Posterior vena cava (tissue), 2 donors: ENCODE data around the gene METTL25. TPM values are rescaled to one million over a fixed set of nuclear protein-coding genes. Genes with fewer than 3 reads are reported as not detected.
"Not testable (repeated sequence)": the region's sequence is repeated elsewhere in the genome, so short reads cannot be mapped to it uniquely, and the experiment has no call there.

Experiments used
- DNase-seq: peaks from one replicate; pipeline ENCODE4 v3.0.0-alpha.2; 2020; ENCODE audit warnings: low spot score
- intact Hi-C, 2 donors: fragments of 100-400 bp; cut with DNase I; formaldehyde crosslinking; loops; one replicate each; pipeline versions ENCODE4 v1.14.1 to v1.14.2; 2022 to 2023
- long read RNA-seq, 2 donors: library from polyadenylated mRNA; unstranded; transcript quantifications; one replicate each; pipeline ENCODE4 v2.0.0, GENCODE V29; 2020 to 2021
- total RNA-seq, 2 donors: library from RNA; stranded (reverse); fragmentation: NEBNext Ultra II Directional; extraction: Animal tissue kit (Norgen Biotek cat#: 25700); gene quantifications; one replicate each; pipeline ENCODE4 v1.2.1, GENCODE V29; 2021
- donor health status: DM: yes; HTN: yes; CAD: no.
- donor health status: DM: yes; HTN: yes; CAD: no.

Gene METTL25
- 10 to 100 TPM; 15.1 to 15.9 TPM for total RNA-seq
- long read RNA-seq, donor 1, partial matches to known transcripts: 0 of 6 reads
- long read RNA-seq, donor 1, other reads (novel, unspliced or antisense): 4 of 6 reads
- long read RNA-seq, donor 2, transcript METTL25-201 (12 exons, 2,093 nt): major isoform, 5 of 11 reads
- long read RNA-seq, donor 2, partial matches to known transcripts: 0 of 11 reads
- long read RNA-seq, donor 2, other reads (novel, unspliced or antisense): 4 of 11 reads

DNA sequence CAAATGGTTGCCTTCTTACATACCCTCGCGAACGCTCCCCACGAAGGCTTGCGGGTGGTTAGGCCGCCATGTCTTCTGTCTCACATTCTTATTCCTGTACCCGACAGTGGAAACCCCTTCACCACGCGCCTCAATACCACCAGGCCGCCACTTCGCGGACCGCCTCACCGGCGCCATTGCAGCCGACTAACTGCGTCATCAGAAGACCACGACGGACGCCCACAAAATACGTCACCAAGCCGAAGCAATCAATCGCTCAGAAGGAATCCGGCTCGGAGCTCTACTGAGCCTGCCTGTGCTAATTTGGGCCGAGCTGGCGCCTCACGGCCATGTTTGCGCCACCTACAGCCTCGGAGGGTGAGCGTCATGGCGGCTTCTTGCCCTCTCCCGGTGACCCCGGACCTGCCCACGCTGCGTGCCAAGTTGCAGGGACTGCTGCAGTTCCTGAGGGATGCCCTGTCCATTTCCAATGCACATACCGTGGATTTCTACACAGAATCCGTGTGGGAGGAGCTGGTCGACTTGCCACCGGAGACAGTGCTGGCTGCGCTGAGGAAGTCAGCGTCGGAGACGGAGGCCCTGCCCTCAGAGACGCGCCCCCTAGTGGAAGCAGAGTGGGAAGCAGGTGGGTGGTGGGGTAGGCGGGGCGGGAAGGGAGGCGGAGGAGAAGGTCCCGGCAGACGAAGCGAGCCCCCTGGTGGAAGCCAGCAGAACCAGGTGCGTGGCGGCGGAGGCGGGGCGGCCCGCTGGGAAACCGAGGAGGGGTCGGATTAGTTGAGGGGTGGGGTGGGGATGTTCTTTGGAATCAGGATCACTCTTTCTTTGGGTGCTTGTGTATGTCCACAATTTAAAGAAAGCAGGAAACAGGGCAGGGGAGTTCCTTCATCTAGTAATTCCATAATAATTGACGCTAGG is at the start of gene METTL25, which contains the start of gene CCDC59:
METTL25 (plus strand) TSS at position 330 of the 915 bp plus-strand sequence; CDS start at position 367, 37 bp downstream.
CCDC59 (minus strand) TSS at position 188 of the 915 bp plus-strand sequence; CDS start at position 177, 11 bp downstream.
- intact Hi-C loops: loop anchor here in 1 of 2 donors (10.0 kb wide), 1 partner anchor 604 kb away; the partner anchor contains the start of gene PPFIA2

DNA sequence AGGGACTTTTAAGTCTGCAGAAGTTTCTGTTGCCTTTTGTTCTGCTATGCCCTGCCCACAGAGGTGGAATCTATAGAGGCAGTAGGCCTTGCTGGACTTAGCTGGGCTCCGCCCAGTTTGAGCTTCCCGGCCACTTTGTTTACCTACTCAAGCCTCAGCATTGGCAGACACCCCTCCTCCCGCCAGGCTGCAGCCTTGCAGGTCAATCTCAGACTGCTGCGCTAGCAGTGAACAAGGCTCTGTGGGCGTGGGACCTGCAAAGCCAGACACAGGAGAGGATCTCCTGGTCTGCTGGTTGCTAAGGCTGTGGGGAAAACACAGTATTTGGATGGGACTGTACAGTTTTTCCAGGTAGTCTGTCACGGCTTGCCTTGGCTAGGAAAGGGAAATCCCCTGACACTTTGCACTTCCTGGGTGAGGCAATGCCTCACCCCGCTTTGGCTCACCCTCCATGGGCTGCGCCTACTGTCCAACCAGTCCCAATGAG is 43.9 kb upstream of the METTL25 start:
- DNase-seq: peak; percentile 57
- intact Hi-C loops: no loop called here

More for the DNA sequence above, at the start of gene METTL25, which contains the start of gene CCDC59:
- DNase-seq: peak; percentile 98

DNA sequence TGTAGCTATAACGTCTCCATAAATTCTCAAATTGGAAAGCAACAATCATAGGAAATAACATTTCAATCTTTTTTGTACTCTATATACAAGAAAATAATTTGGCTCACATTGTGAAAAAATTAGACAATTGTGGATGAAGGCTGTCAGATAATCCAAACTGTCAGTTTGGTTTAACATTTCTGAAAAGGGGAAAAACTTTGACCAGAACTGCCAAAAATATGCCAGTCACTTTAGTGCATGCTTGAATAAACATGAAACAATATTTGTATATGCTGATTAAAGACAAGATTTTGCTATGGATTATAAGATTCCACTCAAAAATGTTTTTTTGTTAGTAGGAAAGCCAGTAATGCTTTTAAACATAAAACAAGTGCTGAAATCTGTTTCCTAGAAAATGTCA is 39.1 kb upstream of the METTL25 start:
- intact Hi-C loops: no loop called here

DNA sequence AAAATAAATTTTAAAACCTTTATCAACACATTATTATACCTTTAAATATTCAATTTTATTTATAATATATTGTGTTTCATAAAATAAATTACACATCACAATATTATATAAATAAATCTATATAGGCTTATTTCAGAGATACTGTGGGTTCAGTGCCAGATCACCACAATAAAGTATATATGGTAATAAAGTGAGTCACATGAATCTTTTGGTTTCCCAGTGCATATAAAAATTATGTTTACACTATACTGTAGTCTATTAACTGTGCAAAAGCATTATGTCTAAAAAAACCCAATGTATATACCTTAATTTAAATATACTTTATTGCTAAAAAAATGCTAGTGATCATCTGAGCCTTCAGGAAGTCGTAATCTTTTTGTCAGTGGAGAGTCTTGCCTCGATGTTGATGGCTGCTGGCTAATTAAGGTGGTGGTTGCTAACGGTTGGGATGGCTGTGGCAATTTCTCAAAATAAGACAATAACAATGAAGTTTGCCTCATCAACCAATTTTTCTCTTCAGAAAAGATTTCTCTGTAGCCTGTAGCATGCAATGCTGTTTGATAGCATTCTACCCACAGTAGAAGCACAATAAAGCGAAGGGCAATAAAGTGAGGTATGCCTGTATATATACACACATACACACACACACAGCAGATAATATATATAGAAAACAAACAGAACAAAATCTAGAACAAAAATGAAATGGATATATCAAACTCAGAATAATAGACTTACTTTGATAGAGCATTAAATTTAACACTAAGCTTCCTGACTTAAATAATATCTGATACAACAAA is 32.6 kb upstream of the METTL25 start:
- DNase-seq: no peak
- intact Hi-C loops: no loop called here

More for the DNA sequence above, 39.1 kb upstream of the METTL25 start:
- DNase-seq: no peak

- DNase-seq: no peak
- intact Hi-C loops: no loop called here
Measured at GRCh38 chr12:82326905-82327503, 31.3 kb upstream of the METTL25 start.

DNA sequence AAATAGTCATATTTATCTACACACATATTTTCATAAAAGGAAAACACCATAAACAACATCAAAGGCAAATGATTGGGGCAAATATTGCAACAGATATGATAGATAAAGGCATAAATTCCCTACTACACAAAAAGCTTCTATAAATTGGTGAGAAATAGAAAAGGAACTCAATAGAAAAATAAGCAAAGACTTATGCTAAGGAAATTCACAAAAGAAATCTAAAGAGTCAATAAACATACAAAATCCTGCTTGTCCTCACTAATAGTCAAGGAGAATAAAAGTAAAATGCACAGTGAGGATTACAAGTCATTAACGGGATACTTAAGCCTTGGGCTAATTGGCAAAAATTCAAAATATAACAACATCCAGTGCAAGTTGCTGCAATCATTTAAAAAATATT is 30.5 kb upstream of the METTL25 start:
- DNase-seq: no peak
- intact Hi-C loops: no loop called here

GRCh38 chr12:82329508-82329907 is 28.8 kb upstream of the METTL25 start:
- intact Hi-C loops: no loop called here
- no peak for DNase-seq

DNA sequence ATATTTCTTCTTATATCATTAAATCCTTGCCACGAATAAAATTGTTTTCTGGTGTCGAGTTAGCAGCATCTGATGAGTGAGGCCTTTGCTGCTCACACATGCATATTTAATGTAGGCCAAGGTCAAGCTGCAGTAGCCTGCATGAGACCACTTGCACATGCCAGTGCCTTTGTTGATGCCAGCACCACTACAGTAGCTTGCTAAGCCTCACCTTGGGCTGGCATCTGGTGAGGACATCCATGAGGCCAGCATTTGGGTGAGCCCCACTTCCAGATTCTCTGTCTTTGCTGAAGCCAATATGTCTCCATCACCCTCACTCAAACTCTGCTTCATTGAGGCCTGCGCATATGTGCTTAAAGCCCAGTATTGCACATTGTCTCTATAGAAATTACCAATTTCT is 8.2 kb upstream of the METTL25 start:
- intact Hi-C loops: loop anchor here in 1 of 2 donors (10.0 kb wide), 1 partner anchor 595 kb away; the partner anchor contains the start of gene PPFIA2

DNA sequence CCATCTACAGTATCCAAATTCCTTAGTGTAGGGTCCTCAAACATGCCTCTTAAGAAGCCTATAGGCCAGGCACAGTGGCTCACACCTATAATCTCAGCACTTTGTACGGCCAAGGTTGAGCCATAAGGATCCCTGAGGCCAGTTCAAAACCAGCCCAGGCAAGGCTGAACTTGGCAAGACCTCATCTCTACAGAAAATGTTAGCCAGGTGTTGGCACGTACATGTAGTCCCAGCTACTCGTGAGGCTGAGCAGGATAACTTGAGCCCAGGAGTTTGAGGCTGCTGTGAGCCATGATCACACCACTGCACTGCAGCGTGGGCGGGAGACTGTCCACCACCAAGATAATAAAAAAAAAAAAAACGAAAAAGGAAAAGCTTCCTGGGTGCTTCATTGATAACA is 6.9 kb upstream of the METTL25 start:
- DNase-seq: no peak
- intact Hi-C loops: loop anchor here in 1 of 2 donors (10.0 kb wide), 1 partner anchor 597 kb away; the partner anchor contains the start of gene PPFIA2

More for the DNA sequence above, 8.2 kb upstream of the METTL25 start:
- DNase-seq: no peak

- intact Hi-C loops: loop anchor here in 1 of 2 donors (10.0 kb wide), 1 partner anchor 603 kb away; the partner anchor contains the start of gene PPFIA2
- no peak for DNase-seq
Measured at GRCh38 chr12:82357340-82357739, 989 bp upstream of the METTL25 start.

DNA sequence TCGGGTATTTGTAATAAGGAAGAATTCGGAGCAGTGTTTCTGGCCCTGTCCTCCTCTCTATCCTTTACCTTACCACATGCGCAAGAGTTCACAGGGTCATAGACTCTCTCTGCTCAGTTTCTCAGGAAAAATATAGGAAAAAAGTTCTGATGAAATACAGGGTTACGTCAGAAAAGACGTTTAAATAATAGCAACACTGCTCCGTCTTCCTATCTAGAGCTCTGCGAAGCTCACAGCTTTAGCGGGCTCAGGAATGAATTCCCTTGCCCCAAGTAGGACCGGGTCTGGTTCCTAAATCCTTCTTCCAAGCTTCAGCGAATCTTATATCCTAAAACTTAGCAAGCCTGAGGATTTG is 507 bp upstream of the METTL25 start:
- intact Hi-C loops: loop anchor here in 1 of 2 donors (10.0 kb wide), 1 partner anchor 603 kb away; the partner anchor contains the start of gene PPFIA2
- DNase-seq: no peak

GRCh38 chr12:82359115-82359478 is 768 bp downstream of the METTL25 start:
- DNase-seq: no peak
- intact Hi-C loops: loop anchor here in 1 of 2 donors (10.0 kb wide), 1 partner anchor 604 kb away; the partner anchor contains the start of gene PPFIA2

DNA sequence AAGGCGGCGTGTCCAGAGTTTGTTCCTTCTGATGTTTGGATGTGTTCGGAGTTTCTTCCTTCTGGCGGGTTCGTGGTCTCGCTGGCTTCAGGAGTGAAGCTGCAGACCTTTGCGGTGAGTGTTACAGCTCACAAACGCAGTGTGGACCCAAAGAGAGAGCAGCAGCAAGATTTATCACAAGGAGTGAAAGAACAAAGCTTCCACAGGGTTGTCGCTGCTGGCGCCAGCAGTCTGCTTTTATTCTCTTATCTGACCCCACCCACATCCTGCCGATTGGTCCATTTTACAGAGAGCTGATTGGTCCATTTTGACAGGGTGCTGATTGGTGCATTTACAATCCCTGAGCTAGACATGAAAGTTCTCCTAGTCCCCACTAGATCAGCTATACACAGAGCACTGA is 2.5 kb downstream of the METTL25 start:
- intact Hi-C loops, DNase-seq: not testable (repeated sequence)

DNA sequence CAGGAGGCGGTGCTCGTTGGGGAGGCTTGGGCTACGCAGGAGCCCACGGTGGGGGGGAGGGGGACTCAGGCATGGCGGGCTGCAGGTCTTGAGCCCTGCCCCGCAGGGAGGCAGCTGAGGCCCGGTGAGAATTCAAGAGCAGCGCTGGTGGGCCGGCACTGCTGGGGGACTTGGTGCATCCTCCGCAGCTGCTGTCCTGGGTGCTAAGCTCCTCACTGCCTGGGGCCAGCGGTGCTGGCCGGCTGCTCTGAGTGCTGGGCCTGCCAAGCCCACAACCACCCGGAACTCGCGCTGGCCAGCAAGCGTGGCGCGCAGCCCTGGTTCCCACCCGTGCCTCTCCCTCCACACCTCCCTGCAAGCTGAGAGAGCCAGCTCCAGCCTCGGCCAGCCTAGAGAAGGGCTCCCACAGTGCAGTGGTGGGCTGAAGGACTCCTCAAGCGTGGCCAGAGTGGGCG is 3.2 kb downstream of the METTL25 start:
- intact Hi-C loops: no loop called here
- DNase-seq: peak; percentile 70

- intact Hi-C loops: no loop called here
- DNase-seq: no peak
Measured at GRCh38 chr12:82363990-82364389, 5.7 kb downstream of the METTL25 start.

DNA sequence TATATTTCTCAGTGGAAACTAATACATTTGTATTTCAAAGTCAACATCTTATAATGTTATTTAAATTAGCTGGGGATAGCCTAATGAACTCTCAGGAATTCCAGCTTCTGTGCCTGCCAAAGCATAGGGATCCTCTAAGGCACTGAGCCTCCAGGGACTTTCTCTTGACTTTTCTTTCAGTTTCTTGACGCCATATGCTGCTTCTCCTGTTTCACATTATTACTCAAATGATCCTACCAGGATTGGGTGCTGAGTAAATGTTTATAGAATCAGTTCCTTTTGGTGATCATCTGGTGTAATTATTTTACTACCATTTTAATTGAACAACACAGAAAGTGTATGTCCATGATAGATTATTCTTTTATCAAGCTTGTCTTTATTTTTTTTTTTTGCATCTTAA is 7.9 kb downstream of the METTL25 start:
- intact Hi-C loops: no loop called here

DNA sequence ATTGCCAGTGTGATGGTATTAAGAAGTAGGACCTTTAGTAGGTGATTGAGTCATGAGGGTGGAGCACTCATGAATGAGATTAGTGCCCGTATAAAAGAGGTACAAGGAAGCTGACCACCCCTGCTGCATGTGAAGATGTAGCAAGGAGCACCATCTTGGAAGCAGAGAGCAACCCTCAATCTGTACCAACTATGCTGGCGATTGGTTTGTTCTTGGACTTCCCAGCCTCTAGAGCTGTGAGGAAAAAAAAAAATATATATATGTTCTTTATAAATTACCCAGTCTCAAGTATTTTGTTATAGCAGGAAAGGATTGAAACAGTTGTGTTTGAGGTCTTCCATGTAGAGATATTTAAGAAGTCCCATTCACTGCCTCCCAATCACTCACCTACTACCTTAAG is 16.9 kb downstream of the METTL25 start:
- intact Hi-C loops: no loop called here
- DNase-seq: no peak

More for the DNA sequence above, 7.9 kb downstream of the METTL25 start:
- DNase-seq: no peak

DNA sequence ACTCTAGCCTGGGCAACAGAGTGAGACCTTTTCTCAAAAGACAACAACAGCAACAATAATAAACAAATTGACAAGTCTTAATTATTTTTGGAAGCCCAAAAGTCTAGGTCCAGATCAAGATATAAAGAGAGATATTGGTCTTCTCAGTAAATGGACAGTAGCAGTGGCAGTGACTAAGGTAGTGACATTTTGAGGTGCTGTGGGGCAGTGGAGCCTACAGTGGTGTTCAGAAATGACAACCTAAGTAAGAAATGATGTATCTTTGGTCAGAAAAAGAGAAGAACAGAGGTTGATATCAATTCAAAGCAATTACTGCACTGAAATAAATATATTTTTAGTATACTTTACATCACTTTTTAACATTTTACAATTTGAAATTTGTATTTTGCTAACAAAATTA is 20.7 kb downstream of the METTL25 start:
- DNase-seq: no peak
- intact Hi-C loops: no loop called here
